OCI-M2 (cell line): ENCODE measurements around the gene VPS36.
"Not testable (repeated sequence)": the region's sequence is repeated elsewhere in the genome, so short reads cannot be mapped to it uniquely, and the experiment has no call there.

Experiments
- DNase-seq: peaks from one replicate; lab custom pipeline; 2025; ENCODE audit not compliant: unreplicated experiment; lab: John Stamatoyannopoulos, UW

VPS36 gene

DNA sequence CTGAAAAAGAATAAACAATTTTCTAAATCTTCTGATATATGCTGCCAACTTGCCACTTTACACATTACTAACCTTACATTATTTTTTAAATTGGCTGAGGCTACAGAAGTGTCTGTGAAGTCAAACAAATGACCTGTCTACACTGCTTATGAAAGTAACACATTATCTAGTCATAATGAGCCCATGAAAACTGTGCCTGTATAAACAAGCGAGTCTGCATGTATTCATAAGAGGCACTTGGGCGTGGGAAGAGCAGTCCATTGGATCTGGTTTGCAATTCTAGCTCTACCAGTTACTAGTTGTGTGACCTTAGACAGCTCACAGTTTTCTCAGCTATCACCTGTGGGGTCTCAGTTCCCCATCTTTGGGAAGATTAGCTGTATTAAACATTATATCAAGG, 3.1 kb downstream of the VPS36 start:
- no peak for DNase-seq

DNA sequence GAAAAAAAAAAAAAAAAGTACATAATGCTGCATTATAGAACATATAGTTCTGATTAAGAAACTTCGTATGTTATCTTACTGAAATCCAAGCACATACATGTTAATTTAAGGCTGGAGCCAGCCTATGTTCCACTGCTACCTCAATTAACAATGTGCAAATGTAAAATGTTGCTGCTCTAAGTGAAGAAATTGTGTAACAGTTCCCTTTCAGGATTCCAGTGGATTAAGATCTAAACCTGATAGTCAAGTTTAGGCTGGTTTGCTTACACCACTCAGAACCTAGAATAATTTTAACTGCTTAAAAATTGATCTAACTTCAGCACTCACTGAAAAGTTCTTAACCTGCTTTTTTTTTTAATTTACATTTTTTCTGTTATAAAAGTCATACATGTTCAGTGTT, 4.2 kb downstream of the VPS36 start:
- no peak for DNase-seq

DNA sequence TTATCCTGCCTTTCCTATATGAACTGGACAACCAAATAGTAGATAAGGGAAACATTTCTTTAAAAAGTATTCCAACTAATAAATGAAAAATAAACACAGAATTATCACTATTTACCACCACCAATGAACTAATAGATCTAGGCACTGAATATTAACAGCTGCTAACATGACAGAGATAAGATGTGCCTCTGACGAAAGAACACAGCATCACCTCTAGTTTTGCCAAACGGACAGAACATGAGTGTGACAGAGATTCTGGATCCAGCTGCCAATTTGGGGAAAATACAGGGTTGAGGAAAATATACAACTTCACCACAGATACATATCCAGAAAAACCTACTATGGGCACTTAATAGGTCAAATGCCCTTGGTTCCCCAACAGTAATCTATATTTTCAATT, 18.0 kb downstream of the VPS36 start:
- DNase-seq: no peak

DNA sequence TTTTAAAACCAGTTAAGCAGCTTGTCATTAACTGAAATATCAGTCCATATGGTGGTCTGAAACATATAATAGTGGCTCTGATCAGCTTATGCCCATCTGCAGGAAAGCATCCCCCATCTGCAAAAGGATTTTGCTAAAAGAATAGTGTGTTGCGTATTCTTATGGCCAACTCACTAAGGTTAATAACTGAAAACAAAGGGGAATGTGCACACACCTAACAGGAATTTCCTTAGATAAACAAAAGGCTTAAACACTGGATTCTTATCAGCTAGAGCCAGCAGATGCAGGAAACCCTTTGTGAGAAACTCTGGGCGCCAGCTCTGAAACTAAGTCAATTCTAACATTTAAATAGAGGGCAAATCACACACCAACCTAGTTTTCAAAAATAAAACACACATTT, 22.1 kb downstream of the VPS36 start:
- DNase-seq: no peak

DNA sequence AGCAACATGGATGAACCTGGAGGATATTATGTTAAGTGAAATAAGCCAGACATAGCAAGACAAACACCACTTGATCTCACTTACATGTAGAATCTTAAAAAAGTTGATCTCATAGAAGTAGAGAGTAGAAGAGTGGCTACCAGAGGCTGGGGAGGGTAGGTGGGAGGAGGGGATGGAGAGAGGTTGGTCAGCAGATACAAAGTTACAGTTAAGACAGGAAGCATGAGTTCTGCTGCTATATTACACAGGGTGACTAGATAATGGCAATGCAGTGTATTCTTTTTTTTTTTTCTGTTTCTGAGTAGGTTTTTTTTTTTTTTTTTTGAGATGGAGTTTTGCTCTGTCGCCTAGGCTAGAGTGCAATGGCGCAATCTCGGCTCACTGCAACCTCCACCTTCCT, 29.2 kb downstream of the VPS36 start:
- no peak for DNase-seq

DNA sequence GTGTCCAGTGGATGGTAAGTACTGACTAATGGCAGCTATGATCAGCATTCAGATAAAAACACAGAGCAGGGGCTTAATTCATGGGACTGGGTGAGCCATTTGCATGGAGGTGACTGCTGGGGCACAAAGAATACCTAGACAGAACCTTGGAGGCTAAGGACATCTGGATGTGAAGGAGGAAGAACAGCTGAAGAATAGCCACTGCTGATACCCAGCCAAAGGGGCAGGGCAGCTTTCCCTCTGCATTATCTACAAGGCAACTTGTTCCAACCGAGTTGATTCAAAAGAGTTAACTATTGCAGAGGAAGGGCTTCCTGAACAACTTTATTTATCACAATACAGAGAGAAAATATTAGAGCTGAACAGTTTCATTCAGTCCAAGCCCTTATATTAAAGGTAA, 31.4 kb downstream of the VPS36 start:
- no peak for DNase-seq

DNA sequence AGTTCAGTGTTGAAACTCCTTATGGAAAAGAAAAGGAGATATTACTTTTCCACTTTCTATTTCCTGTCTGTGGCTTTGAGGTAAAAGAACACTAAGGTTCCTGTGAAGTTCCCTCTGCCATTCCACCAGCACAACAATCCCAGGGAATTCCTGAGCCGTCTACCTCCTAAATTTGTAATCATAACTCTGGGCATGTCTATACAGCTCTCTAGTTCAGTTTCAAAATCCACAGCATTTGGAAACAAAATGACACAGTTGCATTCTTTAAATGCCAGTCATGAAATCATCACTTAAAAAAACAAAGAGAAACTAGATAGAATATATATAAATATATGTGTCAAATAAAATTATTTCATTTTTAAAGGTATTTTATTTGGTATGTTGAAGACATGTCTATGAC, 35.5 kb downstream of the VPS36 start:
- no peak for DNase-seq

DNA sequence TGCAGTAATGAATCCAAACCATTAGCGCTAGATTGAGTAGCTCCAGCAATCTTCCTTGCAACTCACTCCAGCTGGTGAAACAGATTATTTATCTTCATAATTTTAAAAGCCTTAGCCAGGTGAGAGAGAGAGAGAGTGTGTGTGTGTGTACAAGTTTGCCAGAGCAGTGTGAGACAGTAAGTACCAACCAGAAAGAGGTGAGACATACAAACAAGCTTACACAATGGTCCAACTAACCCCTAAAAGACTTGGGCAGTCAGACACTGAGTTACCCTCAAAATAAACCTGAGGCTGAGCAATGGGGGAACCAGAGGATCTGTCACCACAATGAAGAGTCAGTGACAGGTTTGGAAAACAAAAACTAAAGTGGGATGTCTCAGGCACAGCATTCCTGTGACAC, 36.4 kb downstream of the VPS36 start:
- no peak for DNase-seq

DNA sequence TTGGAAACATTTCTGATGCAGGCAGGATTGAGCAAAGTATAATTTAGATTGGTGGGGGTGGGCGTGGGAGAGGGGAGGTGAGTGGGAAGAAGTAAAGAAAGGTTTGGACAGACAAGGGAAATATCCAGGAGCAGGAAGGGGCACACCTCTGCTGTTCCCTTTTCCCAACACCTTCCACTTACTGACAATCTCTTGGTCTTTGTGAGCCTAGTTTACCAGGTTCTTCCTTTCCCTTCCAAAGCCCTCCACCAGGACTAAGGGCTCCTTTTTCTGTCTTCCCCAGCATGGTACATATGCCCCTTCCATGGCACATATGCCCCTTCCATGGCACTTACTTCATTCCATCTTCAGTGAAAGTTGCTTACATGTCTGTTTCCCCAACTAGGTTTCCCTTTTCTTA, 38.3 kb downstream of the VPS36 start:
- no peak for DNase-seq

DNA sequence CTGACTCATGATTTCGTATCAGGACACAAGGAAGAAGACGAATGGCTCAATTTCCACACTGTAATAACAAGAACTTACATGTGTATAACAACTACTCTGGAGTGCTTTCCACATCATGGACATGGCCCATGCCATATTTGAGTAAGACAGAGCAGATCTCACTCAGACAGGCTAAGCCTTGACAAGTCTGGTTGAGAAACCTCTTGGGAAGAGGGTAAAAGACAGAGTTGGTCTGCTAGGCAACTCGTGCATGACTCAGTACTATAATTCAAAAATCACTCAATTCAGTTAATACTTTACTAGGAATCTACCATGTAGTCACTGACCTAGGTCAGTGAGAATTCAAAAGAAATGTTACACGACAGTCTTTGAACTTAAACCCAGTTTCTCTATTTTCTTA, 38.8 kb downstream of the VPS36 start:
- no peak for DNase-seq

DNA sequence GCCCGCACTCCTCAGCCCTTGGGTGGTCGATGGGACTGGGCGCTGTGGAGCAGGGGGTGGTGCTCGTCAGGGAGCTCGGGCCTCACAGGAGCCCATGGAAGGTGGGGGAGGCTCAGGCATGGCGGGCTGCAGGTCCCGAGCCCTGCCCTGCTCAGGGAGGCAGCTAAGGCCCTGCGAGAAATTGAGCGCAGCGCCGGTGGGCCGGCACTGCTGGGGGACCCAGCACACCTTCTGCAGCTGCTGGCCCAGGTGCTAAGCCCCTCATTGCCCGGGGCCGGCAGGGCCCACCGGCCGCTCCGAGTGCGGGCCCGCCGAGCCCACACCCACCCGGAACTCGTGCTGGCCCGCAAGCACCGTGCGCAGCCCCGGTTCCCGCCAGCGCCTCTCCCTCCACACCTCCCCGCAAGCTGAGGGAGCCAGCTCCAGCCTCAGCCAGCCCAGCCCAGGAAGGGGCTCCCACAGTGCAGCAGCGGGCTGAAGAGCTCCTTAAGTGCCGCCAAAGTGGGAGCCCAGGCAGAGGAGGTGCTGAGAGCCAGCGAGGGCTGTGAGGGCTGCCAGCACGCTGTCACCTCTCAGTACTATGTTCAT, 42.3 kb downstream of the VPS36 start:
- not testable (repeated sequence) for DNase-seq

DNA sequence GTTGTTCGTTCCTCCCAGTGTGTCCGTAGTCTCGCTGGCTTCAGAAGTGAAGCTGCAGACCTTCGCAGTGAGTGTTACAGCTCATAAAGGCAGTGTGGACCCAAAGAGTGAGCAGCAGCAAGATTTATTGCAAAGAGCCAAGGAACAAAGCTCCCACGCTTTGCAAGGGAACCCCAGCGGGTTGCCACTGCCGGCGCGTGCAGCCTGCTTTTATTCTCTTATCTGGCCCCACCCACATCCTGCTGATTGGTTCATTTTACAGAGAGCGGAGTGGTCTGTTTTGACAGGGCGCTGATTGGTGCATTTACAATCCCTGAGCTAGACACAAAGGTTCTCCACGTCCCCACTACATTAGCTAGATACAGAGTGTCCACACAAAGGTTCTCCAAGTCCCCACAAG, 43.0 kb downstream of the VPS36 start:
- DNase-seq: not testable (repeated sequence)

DNA sequence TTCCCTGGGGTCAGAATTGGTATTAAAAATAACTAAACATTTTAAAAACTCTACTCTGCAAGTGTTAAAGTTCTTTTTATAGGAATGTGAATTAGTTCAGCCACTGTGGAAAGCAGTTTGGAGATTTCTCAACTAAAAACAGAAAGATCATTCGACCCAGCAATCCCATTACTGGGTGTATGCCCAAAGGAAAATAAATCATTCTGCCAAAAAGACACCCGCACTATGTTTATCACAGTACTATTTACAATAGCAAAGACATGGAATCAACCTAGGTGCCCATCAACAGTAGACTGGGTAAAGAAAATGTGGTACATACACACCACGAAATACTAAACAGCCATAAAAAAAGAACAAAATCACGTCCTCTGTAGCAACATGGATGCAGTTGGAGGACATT, 43.8 kb downstream of the VPS36 start:
- no peak for DNase-seq

DNA sequence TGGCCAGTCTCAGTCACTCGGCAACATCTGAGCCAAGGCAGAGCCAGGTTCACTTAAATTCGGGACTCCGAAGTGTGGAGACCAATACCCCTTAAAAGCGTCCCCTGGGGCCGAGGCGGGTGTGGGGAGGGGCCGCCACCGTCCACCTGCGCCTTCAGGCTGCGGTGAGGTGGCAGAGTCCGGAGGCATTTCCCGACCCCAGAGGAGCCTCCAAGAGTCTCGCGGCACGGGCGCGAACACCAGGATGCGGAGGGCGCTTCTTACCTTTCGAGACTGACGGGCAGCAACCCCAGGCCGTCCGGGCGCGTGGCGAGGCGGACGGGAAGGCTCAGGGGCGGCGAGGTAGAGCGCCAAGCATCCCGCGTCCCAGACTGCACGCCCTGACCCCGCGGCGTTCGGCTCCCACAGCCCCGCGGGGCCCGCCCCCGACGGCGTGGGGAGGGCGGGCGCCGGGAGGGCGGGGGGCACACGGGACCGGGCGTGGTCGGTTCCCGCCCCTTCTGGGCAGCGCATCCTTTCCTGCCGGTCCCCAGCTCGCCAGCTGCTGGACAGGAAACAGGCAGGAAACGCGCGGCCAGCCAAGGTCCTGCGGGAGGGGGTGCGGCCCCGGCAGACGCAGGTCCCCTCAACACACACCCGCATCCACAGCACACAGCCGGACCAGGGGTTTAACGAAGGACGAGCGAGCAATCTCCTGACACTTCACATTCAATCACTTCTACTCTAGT, 44.5 kb downstream of the VPS36 start, which contains the start of gene THSD1:
Gene THSD1, minus strand, starts transcription at position 406 of the 728 bp plus-strand sequence. CDS start 3,572 bp downstream, outside the sequence.
- DNase-seq: no peak

DNA sequence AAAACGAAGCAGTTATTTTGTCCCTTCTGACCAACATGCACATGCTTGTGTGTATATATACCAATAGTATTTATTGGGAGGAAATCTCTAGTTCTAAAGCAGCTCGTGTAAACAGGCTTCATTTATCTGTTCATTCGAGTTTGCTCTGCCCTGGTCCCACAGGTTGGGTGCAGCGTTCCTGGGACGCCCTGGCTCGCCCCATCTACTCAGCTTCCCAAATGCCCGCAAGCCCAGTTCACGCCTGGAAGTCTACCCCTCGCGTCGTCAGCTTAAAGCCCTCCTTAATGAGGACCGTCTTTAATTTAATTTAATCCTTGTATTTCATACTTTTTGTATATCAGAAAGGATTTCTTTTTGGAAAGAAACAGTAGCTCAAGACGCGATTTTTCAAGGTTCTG, 45.1 kb downstream of the VPS36 start:
- no peak for DNase-seq

DNA sequence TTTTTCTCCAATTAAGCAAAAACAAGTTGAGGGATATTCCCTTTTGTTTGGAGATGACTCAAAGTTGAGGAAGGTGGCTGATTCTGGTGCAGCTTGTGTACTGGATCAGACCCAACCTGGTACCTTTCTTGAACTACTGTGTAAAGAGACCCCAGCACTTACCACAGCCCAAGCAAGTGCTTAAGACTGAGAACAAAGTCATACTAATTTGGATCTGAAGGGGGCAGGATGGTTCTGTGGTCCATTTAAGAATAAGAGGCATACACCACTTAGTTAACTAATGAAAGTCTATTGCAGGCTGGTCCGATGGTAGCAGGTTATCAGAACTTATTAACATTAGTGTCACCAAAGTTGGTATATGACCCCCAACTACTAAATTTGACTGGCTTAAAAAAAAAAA, 50.7 kb downstream of the VPS36 start:
- DNase-seq: no peak

DNA sequence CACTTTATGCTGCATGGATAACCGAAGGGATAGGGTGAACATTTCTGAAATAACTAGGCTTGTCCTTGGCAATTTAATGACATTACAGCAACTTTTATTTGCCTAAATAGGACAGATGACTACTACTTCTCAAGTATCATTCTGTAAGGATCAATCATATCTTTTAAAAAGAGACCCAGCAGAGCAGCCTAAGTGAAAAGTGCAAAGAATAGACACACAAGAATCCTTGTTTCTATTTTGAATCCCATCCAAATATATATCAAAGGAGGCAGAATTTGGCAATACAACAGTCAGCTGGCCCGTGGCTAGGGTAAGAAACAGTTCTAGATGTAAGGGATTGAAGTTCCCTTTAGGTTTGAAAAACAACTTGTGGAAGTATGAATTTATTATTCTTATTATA, 51.4 kb downstream of the VPS36 start:
- no peak for DNase-seq

DNA sequence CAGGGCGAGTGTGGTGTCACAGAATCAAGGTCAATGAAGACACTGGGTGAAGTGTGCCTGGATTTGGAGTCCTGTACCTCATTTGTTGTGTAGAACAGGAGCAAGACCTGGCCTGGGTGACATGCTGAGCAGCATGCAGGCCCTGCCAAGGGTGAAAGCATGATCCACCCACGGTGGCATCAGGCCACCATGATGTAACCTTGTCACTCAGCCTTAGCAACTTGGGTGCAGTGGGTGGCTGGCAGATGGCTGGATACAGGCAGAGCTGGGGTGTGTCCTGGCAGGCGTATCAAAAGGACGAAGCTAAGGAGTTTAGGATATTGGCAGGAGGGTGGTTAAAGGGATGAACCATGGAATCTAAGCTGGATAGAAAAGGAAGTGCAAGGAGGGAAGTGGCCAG, 54.7 kb downstream of the VPS36 start:
- no peak for DNase-seq

DNA sequence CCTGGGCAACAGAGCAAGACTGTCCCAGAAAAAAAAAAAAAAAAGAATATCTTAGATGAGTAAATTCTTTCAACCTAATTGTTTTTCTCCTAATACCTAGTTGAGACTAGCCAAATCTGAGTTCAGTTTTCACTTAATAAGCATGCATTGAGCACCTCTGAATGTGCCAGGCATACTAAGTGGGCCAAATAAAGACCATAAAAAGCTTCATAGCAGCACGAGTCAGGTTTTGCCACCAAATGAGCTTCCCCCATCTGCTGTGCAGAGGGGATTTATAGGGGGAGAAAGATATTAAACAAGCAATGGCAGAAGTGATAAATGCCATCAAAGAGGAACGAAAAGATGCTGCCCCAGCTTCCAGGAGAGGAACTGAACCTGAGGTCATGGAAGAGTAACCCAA, 55.8 kb downstream of the VPS36 start:
- DNase-seq: no peak

DNA sequence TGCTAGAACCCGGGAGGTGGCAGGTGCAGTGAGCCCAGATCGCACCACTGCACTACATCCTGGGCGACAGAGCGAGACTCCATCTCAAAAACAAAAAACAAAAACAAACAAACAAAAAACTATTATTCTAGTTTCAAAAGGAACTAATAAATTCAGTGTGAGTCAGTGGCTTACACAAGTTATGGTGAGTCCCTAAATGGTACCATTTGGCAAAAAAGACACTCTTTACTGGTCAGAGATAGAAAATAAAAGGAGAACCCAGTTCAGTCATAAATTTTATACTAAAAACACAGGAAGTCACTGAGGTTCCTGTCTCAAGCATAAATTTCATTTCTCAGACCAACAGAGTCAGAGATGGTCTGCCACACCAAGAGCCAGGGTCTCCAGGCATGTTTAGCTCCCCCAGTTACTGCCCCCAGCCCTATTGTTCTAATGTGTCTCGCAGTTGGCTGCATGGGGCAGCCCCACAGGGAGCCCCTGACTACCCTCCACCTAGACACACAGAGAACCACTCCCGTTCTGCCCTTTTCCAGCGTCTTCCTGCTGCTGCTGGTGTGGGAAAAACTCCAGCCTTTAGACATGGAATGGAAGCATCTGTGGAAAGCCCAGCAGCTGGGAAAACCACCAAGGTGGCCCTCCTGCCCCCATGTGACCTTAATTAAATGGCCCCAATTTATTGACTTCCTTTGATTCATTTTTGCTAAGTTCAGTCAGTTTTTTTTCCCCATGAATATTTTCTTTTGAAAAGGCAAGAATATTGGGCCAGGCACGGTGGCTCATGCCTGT, 56.7 kb downstream of the VPS36 start:
- no peak for DNase-seq

DNA sequence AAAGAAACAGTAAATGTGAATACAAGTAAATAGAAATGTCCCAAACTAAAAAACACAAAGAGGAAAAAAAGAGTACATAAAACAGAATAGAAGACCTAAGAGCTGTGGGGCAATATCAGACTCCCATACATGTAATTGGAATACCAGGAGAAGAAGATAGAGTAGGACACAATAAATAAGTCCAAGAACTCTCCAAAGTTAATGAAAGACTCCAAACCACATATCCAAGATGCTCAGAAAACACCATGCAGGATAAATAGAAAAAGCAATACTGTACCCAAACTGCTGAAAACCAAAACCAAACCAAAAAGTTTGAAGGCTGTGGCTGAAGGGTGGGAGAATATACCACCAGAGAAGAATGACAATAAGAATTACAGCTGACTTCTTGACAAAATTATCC, 62.7 kb downstream of the VPS36 start:
- DNase-seq: no peak

DNA sequence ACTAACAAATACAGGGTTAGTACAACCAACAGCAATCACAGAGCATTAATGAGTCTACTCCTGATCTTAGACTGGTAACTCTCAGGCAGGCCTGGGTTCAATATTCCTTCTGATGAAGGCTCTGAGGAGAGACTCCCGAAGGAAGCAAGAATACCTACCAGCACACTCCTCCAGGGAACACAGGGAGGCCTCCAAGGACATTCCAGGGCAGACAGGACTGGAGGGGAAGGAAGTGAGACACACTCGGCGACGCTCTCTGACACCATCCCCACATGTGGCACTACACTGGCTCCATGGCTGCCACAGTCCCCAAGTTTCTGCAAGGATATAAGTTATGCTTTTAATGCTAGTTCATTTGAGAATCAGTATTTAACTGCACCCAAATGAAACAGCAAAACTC, 64.6 kb downstream of the VPS36 start:
- DNase-seq: no peak
